IPS-NIHi7 (cell line): ENCODE results near the gene CLPSL1.

Experiments
- DNase-seq: peaks from one replicate; pipeline ENCODE4 v3.0.0; 2012; ENCODE audit warnings: mixed read lengths; ENCODE audit errors: extremely low spot score

CLPSL1 gene

DNA sequence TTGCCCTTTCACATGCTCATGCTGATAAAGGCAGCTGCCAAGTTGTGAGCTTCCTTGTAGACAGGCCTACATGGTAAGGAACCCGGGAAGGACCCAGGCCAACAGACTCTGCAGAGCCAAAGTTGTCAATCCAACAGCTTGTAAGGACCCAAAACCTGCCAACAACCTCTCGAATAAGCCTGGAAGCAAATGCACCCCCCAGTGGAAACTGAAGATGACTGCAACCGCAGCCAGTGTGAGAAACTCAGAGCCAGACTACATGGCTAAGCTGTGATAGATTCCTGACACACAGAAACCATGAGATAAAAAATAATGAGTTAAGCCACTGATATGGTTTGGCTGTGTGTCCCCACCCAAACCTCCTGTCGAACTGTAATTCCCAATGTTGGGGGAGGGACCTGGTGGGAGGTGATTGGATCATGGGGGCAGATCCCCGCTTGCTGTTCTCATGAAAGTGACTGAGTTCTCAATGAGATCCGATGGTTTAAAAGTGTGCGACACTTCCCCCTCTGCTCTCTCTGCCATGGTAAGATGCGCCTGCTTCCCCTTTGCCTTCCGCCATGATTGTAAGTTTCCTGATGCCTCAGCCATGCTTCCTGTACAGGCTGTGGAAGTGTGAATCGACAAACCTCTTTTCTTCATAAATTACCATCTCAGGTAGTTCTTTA lies 23.2 kb upstream of the CLPSL1 start:
- DNase-seq = peak; percentile 70

DNA sequence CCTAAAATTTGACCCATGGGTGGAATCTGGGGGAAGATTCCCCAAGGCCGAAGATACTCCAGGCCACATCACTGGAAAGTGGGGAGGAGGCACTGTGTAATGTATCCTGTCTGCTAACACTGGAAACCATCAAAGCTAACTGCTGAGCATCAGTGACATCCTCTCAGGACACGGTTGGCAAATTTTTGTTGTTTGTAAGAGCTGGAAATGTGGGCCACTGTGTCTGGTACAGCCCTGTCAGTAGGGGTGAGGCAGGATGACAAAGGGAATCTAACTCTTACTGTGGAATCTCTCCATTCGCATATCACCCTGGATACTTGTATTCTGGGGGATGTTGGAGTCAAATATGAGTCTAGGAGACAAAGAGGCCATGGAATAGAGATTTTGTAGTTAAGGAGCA lies 21.4 kb upstream of the CLPSL1 start:
- DNase-seq = no peak

DNA sequence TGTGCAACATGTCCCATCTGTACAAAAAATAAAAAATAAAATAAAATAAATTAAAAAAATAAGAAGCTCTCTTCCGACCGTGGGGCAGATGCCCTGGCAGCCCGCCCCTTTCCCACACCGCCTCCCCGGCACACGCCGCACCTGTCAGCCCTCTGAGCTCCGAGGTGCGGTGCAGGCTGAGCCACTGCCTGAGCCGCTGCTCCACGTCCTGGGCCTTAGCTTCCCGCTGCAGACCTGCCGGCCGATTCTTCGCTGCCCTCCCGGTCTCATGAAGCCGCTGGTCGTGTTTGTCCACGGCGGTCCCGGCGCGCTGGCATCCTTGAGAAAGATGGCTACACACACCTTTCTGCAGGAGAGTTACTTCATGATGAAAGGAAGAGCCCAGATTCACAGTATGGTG lies 15.1 kb upstream of the CLPSL1 start:
- no peak for DNase-seq

DNA sequence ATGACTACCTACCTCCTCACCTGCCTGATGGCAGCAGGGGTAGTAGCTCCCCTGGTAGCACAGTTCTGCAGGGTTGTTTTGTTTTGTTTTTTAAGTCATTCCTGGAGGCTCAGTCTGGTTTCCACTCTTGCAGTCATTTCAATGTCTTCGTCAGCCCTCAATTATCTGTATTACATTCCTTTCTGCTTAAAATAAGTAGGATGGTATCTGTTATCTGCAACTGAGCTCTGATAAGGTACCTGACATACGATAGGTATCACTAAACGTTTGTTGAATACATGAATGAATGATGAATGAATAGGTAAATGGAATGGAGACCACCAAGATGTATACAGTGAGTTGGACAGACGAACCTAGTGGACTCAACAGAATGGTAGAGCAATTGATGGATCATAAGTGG lies 11.6 kb upstream of the CLPSL1 start:
- DNase-seq = no peak

DNA sequence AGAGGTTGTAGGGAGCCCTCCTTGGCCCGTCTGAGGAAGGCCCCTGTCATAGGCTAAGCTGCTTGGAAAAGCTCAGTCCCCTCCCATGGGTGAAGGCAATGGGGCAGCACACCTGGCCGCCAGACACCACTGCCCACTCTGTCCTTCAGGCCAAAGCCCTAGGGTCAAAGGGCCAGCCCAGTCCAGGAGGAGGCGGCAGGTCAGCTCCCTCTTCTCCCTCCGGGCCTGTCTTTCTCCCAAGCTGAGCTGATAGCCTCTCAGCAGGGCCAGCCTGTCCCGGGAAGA lies 9.5 kb upstream of the CLPSL1 start:
- no peak for DNase-seq

DNA sequence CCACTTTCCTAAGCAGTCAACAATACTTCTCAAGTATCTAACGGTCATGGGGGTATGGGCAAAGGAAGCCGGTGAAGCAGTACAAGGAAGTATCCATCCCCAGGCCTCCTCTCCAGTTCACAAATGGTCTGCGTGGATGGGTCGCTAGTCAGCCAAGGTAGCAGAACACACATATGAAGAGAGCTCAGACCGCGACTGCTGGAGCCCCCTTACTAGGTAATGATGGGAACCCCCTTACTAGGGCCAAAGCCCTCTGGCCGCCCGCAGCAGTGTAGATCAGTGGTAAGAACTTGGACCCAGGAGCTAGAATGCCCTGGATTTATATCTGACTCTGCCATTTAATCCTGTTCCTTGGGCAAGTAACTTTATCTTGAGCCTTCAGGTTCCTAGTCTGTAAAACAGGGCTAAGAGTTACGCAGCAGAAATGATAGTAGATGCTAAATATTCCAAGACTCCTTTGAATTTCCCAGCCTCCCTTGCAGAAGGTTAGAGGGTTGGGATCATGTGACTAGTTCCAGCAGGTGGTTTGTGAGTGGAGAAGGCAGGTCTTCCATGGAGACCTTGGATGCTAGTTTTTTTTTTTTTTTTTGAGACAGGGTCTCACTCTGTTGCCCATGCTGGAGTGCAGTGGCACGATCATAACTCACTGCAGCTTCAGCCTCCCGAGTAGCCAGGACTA lies 6.6 kb upstream of the CLPSL1 start:
- no peak for DNase-seq

DNA sequence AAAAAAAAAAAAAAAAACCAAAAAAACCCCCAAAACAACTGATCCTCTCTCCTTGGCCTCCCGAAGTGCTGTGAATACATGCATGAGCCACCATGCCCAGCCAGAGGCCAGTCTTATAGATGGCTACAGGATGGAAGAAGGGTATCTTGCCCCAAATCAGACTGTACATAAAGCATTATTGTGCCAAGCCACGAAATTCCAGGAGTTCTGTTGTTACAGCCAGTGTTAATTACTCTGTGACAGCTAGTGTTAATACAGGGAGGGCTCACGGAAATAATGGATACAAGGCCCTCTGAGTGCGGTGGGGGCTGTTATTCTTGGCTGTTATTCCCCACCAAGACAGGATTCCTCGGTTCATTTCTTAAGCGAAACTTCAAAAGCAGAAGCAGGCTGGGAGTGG lies 5.8 kb upstream of the CLPSL1 start:
- no peak for DNase-seq

DNA sequence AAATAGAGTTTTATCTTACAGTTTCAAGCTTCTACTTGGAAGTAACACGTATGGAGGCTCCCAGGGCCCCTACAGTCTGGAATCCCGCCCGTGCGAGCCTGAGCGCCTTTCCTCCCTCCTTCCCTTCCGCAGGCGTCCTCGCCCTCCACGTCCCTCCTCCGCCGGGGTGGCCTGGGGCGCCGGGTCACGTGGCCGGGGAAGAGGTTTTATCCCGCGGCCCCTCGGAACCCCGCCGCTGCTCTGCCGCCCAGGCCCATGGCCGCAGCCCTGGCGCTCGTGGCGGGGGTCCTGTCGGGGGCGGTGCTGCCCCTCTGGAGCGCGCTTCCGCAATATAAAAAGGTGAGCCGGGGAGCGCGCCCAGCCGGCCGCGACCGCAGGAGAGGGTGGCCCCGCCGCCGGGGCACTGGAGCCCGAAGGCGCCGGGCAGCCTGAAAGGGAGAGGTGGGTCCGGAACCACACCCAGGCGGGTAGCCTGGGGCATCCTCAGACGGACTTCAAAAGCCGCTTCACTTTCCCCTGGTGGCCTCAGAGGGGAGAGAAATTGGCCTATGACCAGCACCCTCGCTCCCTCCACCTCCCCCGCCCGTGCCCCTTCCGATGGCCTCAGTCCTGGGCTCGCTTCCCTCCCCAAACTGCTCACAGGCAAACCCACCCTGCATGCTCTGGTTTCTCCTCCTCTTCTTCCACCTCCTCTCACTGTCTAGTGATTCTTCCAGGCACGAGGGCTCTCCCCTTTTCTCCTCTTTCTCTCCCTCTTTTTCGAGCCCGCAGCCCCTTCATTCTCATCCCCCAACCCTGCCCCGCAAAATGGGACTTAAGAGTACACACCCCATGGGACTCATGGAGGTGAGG lies 4.2 kb upstream of the CLPSL1 start, which contains the start of gene CLPSL2:
TSS of gene CLPSL2 (plus strand) at position 235 of the 852 bp plus-strand sequence. CDS start at position 256, 21 bp downstream.
- peak; percentile 72 for DNase-seq

DNA sequence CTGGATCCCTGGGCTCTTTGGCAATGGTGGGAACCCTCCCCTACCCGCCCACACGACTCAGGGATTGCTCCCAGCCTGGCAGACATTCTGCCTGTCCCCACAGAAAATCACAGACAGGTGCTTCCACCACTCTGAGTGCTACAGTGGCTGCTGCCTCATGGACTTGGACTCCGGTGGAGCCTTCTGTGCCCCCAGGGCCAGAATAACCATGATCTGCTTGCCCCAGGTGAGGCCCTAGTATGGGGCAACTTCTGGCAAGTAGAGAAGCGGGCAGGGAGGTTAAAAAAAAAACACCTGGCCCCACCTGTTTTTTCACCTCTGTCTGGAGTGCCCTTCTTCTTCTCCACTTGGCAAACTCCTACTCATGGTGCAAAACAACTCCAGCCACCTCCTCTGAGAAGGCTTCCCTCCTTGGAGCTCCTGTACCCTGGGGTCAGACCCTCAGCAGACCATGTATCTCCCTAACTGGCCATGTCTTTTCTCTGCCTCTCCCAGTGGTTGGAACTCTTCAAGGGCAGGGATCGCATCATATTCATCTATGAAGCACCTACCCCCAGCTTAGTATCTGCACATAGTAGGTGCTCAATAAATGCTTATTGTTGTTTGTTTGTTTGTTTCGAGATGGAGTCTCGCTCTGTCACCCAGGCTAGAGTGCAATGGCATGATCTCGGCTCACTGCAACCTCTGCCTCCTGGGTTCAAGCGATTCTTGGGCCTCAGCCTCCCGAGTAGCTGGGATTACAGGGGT lies 3.3 kb upstream of the CLPSL1 start:
- DNase-seq = no peak

DNA sequence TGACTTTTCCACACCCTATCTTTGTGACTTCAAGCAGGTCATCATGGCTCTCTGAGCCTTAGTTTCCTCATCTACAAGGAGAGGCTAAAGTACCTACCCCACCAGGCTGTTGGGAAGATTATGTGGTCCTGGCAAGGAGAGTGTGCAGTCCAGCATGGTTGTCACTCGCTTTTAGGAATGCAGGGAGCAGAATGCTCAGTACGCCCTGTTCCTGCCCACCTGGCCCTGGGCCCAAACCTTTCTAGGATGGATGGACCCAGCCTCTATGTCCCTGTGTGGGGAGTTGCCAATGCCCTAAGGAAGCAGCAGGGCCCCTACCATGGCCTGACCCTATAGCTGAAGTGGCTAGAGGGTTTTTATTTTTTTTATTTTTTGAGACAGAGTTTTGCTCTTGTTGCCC lies 2.4 kb upstream of the CLPSL1 start:
- no peak for DNase-seq

DNA sequence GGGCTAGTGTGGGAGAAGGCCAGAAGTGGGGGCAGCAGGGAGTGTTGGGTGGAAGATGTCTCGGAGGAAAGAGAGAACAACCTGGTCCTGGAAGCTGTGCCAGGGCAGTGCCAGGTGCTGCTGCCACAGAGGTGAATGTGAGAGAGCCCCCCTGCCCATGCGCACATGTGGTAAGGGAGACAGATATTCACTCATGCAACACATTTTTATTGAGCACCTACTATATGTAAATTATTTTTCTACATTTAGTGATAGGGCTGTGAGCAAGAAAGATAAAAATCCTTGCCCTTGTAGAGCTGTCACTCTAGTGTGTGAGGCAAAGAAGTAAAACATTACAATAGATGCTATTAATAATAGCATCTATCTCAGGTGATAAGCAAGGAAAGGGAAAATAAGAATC lies 471 bp downstream of the CLPSL1 start:
- no peak for DNase-seq

DNA sequence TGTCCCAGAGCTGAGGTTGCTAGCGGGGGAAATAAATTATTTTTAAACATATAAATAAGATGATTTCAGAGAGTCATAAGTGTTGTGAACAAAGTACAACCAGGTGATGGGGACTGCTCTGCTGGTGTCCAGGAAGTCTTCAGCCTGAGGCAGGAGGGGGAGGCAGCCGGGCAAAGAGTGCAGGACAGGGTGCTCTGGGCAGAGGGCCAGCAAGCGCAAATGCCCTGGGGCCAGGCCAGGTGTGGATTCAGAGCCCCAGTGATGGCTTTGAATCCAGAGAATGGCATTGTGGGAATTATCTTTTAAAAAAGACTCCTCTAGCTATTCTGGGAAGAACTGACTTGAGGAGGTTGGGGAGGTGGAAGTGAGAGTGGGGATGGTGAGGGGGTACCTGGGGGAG lies 1.6 kb downstream of the CLPSL1 start:
- DNase-seq = no peak

DNA sequence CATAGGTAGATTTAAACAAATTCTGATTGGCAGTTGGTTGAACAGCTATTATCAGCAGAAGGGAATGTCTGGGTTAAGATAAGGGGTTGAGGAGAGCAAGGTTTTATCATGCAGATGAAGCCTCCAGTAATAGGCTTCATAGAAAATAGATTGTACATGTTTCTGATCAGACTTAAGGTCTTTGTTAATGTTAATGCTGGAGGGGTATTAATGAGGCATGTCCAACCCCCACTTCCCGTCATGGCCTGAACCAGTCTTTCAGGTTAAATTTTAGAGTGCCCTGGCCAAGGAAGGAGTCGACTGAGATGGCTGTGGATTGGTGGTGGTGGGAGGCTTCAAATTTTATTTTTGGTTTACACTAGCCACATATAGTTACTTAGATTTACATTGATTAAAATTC lies 3.4 kb downstream of the CLPSL1 start:
- no peak for DNase-seq

DNA sequence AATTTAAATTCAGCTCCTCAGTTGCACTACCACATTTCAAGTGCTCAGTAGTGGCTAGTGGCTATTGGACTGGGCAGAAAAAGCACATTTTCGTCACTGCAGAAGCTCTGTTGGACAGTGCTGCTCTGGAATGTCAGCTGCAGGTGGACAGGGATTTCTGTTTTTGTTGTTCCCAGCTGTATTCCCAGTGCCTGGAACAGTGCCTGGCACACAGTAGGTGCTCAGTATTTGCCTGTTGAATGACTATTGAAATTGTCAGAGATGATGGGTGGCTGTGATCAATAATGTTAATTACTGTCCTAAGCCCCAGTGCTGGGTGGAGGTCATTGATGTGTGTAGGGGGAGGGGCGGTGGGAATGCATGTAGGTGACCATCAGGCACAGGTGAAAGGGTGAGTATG lies 5.5 kb downstream of the CLPSL1 start:
- no peak for DNase-seq

DNA sequence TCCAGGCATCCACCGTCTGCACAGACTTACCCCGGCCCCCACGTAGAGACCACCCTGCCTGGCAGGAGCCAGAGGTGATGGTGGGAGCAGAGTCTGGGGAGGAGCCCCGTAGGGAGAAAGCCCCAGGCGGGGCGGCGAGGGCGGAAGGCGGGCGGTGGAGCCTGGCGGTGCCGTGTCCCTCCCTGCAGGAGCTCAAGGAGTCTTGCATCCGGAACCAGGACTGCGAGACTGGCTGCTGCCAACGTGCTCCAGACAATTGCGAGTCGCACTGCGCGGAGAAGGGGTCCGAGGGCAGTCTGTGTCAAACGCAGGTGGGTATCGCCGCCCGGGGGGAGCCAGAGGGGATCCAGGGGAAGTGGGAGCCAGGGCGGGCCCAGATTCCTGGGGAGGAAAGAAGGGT lies 6.0 kb downstream of the CLPSL1 start:
- peak; percentile 34 for DNase-seq

DNA sequence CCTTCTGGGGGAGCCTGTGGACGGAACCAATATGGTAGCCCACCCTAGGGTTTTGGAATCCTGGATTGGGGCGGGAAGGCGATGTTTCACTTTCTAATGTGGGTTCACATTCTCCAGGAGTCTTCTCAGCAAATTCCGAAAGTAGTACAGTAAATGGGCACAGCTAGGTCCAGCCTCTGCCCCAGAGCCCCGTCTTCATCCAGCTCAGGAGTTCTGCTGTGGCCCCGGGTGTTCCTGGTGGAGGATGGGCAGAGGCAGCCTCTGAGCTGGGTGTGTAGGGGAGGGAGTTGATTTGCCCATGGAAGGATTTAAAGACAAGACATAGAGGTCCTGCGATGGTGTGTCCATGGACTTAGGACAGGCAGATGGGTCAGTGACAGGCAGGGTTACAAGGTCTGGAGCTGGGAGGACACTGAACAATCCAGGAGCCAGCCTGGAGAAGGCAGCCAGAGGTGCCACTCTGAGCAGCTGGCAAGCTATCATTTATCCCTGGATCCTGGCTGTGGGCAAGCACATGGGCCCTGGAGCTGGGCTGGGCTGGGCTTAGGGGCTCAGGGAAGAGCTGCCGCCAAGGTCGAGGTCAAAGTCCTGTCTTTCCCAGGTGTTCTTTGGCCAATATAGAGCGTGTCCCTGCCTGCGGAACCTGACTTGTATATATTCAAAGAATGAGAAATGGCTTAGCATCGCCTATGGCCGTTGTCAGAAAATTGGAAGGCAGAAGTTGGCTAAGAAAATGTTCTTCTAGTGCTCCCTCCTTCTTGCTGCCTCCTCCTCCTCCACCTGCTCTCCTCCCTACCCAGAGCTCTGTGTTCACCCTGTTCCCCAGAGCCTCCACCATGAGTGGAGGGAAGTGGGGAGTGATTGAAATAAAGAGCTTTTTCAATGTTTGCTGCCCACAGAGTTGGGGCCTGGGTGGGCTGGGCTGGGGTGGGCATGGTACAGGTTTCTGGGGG lies 6.7 kb downstream of the CLPSL1 start:
- no peak for DNase-seq

DNA sequence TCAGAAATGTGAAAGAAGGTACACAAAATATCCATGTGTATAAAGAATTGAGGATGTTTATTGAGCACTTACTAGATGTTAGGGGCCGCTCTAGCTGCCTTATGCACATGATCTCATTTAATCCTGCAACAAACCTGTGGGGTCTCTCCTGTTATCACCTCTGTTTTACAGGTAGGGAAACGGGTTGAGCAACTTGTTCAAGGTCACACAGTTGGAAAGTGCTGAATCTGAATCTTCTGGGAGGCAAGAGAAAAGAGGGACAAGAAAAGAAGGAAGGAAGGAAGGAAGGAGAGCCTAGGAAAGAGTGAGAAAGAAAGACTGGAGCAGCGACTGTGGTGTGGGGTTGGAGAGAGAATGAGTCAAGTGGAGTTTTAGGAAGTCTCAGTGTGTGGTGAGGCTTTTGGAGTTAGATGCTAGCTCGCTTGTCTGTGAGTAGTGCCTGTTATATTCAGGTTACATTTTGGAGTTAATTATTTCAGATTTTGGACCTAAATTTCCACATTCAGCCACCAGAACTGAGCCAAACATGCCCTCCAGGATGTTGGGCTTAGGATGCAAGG lies 7.7 kb downstream of the CLPSL1 start:
- DNase-seq = no peak

DNA sequence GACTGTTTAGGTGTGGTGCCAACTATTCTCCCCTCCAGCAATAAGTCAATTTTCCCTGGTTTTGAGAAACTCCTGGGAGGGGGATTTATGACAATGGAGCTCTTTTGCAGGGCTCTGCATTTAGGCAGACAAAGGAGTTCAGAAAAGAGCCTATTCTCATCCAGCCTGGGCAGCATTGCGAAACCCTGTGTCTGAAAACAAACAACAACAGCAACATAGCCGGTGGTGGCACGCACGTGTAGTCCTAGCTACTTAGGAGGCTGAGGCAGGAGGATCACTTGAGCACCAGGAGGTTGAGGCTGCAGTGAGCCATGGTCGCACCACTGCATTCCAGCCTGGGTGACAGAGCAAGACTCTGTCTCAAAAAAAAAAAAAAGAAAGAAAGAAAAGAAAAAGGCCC lies 9.9 kb downstream of the CLPSL1 start:
- no peak for DNase-seq

DNA sequence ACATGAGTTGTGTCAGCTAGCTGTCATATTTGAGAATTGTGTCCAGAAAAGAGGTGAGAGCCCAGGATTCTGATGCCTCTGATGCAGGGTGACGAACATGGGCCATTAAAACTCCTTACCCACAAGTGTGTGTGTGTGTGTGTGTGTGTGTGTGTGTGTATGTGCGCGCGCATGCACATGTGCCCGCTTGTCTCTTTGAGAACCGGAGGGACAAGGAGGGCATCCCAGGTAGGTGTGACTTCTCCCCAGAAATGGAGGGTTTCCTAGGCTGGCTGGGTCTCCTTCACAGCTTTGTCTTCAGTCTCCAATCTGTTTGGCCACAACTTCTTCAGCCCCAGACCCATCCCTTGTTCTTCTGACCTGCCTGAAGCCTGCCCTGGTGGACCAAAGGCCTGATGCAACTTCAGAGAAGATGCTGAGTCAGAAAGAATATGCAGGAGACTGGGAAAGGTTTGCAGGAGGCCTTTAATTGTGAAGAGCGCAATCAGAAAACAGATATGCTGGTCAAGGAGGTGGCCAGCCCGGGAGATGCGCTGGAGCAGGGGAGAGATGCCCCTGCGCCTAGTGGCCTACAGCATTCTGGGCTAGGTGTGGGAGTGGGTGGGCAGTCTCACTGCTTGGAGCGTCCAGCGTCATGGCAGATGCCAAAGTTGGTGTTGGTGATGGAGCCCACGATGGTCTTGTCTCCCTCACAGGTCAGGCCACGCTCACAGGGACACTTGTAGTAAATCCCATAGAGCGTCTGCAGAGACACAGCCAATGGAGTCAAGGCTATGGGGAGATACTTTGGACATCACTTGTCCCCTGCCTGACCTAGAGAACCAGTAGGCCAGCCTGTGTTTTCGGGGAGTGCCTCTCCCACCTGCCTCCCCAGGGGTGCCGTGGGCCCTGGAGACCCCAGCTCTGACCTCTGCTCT lies 14.0 kb downstream of the CLPSL1 start:
- no peak for DNase-seq
